HG02623 (cell line): ENCODE results near the gene HELZ.

Experiments used
- ATAC-seq: cut with Tn5 transposase; IDR thresholded peaks from one replicate; pipeline ENCODE4 v1.9.1; 2021; ENCODE audit warnings: moderate library complexity; ENCODE audit not compliant: unreplicated experiment

Gene HELZ

GRCh38 chr17:67196422-67196821 is 48.6 kb downstream of the HELZ start:
- no peak for ATAC-seq

GRCh38 chr17:67194134-67194533 is 50.9 kb downstream of the HELZ start:
- no peak for ATAC-seq

DNA sequence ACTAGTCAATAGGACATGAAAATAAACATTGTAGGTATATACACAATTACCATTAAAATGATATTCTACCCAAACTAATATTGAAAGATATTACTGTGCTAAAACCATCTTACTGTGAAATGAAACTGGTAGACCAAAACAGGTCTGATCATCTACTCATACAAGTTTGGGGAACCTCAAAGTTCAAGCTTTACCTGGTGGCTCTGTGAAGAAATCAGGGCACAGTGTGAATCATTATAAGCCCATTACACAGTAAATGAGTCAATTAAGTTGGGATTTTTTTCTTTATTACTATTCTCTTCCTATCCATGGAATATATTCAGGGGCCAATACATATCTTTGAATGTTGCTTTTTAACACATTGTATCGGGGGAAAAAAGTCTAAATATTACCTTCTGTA is 57.1 kb downstream of the HELZ start:
- no peak for ATAC-seq

DNA sequence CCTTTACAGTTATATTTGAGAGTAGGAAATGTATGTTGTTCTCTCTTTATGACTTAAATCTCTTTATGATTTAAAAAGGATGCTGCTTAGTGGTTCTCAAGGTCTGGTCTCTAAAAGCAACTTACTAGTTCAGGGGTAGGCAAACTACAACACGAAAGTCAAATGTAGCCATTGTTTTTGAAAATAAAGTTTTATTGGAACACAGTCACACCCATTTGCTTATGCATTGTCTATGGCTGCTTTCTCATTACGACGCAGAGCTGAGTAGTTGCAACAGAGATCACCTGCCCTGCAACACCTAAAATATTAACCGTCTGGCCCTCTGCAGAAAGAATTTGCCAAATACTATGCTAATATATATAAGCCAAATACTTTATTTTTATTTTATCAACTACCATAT is 58.2 kb downstream of the HELZ start:
- no peak for ATAC-seq

DNA sequence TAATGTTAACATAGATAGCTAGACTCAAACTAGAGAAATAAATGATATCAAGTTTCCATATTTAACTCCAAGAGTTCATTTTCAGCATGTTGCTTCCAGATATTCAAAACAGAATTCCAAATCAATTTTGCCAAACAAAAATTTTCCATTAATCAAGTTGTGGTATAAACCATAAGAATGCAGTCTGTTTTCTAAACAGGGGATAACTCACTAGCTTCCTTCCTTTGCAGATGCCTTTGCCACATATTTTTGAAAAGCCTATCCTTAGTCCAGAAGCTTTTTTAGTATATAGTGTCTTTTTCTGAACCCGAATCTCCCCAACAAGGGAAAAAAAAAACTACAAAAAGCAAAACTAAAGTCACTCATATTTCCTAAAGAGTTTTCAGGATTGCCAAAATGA is 61.5 kb downstream of the HELZ start:
- no peak for ATAC-seq

DNA sequence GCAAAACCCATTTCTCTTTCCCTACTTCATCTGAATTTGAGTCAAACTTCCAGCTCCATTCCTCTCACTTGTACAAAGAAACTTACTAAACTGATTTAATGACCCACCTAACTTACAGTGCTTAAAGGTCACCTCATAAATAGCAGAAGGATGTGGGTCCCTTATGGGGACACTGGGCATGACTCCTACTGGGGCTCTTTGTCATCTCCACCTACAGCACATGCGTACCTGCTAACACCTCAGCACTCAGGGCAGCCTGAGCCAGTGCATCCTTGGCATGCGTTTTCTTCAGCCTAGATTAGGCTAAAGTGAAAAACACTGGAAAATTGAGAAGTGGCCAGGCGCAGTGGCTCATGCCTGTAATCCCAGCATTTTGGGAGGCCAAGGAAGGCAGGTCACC is 63.2 kb downstream of the HELZ start:
- no peak for ATAC-seq

DNA sequence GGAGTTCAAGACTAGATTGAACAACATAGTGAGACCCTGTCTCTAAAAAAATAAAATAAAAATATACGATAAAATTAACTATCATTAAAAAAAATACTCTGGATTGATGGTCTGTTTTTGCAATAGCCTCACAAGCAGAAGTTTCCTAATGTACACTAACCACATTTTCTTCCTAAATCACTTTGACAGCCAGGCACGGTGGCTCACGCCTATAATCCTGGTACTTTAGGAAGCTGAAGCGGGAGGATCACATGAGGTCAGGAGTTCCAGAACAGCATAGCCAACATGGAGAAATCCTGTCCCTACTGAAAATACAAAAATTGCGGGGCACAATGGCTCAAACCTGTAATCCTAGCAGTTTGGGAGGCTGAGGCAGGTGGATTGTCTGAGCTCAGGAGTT is 64.7 kb downstream of the HELZ start:
- no peak for ATAC-seq

DNA sequence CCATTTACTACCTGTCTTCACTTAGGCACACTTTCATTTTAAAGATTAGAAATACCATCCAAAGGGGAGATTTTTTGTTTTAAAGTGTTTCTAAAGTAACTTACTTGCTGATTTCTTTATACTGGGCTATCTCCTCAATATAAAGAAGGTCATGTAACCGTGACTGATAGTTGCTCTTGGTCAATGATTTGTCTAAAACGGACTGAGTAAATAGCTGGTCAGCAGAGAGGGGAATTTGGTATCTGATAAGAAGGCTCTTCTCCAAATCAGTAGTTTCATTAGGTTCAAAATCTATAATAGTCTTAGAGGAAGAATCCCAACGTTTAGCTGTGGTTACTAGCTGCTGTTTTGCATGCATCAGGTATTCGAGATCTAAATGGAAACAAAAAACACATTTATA is 66.4 kb downstream of the HELZ start:
- no peak for ATAC-seq

DNA sequence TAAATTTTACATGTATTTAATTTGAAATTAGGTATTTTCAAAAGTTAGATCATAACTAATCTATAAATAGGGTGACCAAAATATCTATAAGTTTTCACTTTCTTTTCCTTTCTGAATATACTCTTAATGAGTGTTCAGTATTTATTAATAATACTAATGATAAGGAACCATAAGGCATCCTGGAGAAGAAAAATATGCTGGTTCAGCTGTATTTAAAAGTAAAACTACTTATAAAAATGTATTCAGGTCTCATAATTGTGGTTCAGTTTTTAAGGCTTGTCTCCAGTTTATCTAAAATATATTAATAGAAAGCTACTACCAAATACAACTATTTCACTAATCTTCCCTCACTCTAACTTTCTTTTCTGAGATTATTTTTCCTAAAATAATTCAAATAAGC is 67.3 kb downstream of the HELZ start:
- ATAC-seq = no peak

DNA sequence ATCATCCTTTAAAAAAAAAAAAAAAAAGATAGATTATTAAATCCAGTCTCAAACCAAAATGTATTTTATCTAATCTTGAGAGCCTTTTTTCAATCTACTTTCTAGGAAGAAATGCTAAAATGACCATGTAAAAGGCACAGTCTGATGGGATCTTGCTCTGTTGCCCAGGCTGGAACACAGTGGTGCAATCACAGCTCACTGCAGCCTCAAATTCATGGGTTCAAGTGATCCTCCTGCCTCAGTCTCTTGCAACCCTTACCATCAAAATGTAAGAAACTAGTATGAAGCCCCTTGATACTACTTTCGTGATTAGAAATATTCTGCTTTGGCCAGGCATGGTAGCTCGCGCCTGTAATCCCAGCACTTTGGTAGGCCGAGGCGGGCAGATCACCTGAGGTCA is 70.8 kb downstream of the HELZ start:
- no peak for ATAC-seq

DNA sequence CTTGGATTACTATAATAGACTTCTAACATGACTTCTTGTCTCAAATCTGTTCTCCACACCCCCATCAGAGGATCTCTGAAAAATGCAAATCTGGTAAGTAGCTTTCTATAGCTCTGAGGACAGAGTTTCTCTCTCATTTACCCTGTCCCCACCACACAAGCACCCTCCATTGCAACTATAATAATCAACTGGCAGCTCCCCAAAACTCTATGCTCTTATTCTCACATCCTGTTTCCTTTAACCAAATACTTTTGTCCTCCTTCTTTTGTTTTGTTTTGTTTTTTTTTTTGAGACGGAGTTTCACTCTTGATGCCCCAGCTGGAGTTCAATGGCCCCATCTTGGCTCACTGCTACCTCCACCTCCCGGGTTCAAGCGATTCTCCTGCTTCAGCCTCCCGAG is 73.4 kb downstream of the HELZ start:
- ATAC-seq = peak; percentile 93

- no peak for ATAC-seq
Measured at GRCh38 chr17:67168496-67168895, 76.5 kb downstream of the HELZ start.

DNA sequence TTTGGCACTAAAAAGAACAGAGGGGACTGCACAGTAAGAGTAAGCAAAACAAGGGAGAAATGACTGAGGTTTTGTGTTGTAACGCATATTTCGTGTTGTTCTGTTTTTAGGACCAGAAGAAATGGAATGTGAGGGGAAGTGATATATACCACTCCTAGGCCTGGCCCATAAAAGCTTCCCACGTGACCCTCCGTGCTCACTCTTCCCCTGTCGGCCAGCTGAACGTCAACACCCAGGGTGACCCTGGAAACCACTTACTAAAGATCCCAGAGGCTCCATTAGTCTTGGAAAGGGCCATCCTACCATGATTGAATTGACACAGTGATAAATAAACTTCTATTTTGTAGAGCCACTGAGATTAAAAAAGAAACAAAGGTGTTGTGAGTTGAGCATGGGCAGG is 79.8 kb downstream of the HELZ start:
- ATAC-seq = no peak

DNA sequence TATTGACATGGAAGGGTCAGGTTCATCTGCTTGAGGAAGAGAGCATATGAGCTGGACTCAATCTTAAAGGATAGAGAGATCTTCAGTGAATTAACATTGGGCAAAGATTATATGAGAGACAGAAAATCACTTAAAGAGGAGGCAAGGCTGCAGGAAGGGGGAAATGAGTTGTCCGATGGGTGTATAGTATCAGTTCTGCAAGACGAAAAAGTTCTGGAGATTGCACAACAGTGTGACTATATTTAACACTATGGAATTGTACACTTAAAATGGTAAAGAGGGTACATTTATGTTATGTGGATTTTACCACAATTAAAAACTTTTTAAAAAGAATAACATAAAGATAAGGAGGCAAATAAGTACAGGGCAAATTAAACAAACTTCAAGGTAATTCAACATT is 80.7 kb downstream of the HELZ start:
- no peak for ATAC-seq

- ATAC-seq = no peak
Measured at GRCh38 chr17:67162771-67163170, 82.2 kb downstream of the HELZ start.

DNA sequence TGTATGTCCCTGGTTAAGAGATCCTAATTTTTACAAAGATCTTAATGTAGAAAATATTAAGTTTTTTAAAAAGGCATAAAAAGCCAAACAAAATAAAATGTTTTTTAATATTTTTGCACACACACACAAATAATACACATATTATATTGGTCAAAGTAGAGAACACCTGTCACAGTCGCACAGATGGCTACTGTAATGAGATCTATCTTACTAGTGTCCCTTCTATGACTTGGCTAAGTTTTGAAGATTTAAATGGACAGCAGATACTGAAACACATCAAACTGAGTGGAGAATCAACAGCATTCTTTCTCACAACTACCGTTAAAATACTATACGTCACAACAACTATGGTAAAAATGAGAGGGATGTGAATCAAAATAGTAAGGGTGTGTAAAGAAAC is 83.4 kb downstream of the HELZ start:
- ATAC-seq = no peak

- no peak for ATAC-seq
Measured at GRCh38 chr17:67160791-67161190, 84.2 kb downstream of the HELZ start.

DNA sequence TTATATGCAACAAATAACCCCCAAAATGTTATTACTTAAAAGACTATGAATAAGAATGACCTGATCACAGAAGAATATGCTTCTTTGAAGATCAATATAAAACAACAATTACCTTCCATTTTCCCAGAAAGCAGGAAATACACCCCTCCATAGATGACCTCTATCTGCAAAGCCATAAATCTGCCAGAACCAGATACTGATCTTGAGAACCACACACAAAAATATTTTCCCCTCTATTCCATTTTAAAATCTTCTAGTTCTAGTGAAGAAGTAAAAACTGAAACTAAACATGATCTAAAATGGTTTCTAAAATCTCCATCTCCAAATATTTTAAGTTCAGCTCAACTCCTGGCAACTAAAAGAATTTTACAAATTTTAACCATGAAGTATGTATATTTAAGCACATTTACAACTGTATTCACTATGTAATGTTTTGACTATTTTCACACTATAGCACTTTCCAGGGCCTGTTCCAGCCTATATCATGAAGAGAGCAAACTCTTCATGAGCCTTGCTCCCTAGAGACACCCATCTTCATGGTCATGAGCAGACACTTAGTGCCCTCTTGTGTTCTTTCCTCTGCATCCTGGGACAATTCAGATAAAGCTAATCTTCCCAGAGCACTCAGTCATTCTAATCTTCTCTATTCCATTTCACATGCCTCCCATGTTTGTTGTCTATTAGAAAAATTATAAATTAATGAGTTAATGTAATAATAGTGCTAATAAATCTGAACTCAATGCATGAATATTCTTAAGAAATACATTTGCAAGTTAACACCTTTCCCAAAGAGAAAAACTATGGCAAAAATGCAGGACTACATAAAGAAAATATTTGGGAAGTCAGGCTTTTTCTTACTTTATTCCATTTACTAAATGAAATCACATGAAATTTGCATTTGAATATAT is 87.0 kb downstream of the HELZ start:
- ATAC-seq = no peak

- no peak for ATAC-seq
Measured at GRCh38 chr17:67156269-67157199, 88.5 kb downstream of the HELZ start.

DNA sequence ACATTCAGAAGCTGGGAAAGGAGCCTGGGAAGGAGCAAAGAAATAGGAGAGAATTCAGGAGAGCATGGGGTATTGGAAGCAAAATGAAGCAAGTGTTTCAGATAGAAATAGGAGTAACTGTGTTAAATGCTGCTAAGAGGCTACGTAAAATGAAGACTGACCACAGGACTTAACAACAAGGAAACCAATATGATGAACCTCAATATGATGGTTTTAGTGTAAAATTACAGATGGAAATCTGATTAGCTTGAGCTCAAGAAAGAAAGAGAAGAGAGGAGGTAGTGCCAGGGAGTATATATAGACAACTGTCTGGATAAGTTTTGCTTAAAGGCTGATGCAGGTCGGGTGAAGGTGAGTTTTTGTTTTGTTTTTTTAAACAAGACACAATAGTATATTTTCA is 92.2 kb downstream of the HELZ start:
- ATAC-seq = no peak

- no peak for ATAC-seq
Measured at GRCh38 chr17:67151717-67152116, 93.3 kb downstream of the HELZ start.

DNA sequence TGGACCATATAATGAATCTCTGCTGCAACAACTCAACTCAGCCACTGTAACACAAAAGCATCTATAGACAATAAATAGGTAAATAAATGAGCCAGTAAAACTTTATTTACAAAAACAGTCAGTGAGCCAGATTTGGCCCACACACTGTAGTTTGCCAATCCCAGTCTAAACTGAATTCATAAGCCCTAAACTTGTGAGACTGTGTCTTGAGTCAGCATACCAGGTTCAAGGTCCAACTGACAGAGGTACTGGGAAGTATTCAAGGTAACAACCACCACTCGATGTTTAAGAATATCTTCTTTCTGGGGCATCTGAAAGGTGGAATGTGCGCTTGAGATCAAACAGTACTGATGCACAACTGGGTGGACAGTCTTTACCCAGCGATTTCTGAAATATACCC is 94.2 kb downstream of the HELZ start:
- no peak for ATAC-seq
